Astrocyte (in vitro differentiated cells and primary cell): ENCODE data around the gene LYRM4. TPM values are rescaled to one million over a fixed set of nuclear protein-coding genes. Genes with fewer than 3 reads are reported as not detected.

ENCODE experiments used
- DNase-seq: peaks from one replicate; pipeline ENCODE4 v3.0.0-alpha.2; 2010; ENCODE audit warnings: low read depth
- FAIRE-seq: peaks from 2 replicates; lab custom pipeline; 2011; peaks lifted over from hg19 to GRCh38; lab: Jason Lieb, UNC
- H2AFZ ChIP-seq: 2 replicates; pipeline ENCODE4 v1.6.0; 2012; ENCODE audit warnings: low read depth, low read length, inconsistent platforms
- H3K27ac ChIP-seq: 2 replicates; pipeline ENCODE4 v1.5.1; 2011; ENCODE audit warnings: low read depth, low read length, inconsistent platforms
- H3K27me3 ChIP-seq: 2 replicates; pipeline ENCODE4 v1.6.0; 2011; ENCODE audit warnings: low read length, inconsistent platforms; ENCODE audit not compliant: insufficient read depth
- H3K36me3 ChIP-seq: 2 replicates; pipeline ENCODE4 v1.5.1; 2011; ENCODE audit warnings: low read length, inconsistent platforms; ENCODE audit not compliant: insufficient read depth
- H3K4me1 ChIP-seq: 2 replicates; pipeline ENCODE4 v1.5.1; 2011; ENCODE audit warnings: low read length, inconsistent platforms; ENCODE audit not compliant: insufficient read depth
- H3K4me2 ChIP-seq: 2 replicates; pipeline ENCODE4 v1.6.0; 2012; ENCODE audit warnings: low read length, inconsistent platforms
- H3K4me3 ChIP-seq: 2 replicates; pipeline ENCODE4 v1.5.1; 2011; ENCODE audit warnings: low read depth, mild to moderate bottlenecking, low read length, inconsistent platforms; ENCODE audit not compliant: insufficient read depth
- H3K79me2 ChIP-seq: 2 replicates; pipeline ENCODE4 v1.6.0; 2012; ENCODE audit warnings: mild to moderate bottlenecking, low read length, inconsistent platforms; ENCODE audit not compliant: insufficient read depth
- H3K9ac ChIP-seq: 2 replicates; pipeline ENCODE4 v1.6.0; 2012; ENCODE audit warnings: mild to moderate bottlenecking, low read length, inconsistent platforms
- H3K9me3 ChIP-seq: 2 replicates; pipeline ENCODE4 v1.5.1; 2012; ENCODE audit warnings: low read depth, mild to moderate bottlenecking, low read length, inconsistent platforms; ENCODE audit not compliant: insufficient read depth
- H4K20me1 ChIP-seq: 2 replicates; pipeline ENCODE4 v1.6.0; 2012; ENCODE audit warnings: low read length, inconsistent platforms; ENCODE audit not compliant: insufficient read depth
- H3K27ac Mint-ChIP-seq: one replicate; pipeline ENCODE4 v1.8.0; 2021; ENCODE audit warnings: mild to moderate bottlenecking, mixed read lengths; ENCODE audit not compliant: unreplicated experiment
- H3K27me3 Mint-ChIP-seq: one replicate; pipeline ENCODE4 v1.8.0; 2021; ENCODE audit warnings: low read depth, mixed read lengths; ENCODE audit not compliant: unreplicated experiment
- H3K36me3 Mint-ChIP-seq: one replicate; pipeline ENCODE4 v1.8.0; 2021; ENCODE audit warnings: low read depth, mixed read lengths; ENCODE audit not compliant: unreplicated experiment
- H3K4me1 Mint-ChIP-seq: one replicate; pipeline ENCODE4 v1.8.0; 2021; ENCODE audit warnings: low read depth, mixed read lengths; ENCODE audit not compliant: unreplicated experiment
- H3K4me3 Mint-ChIP-seq: one replicate; pipeline ENCODE4 v1.8.0; 2021; ENCODE audit warnings: mild to moderate bottlenecking, moderate library complexity, mixed read lengths; ENCODE audit not compliant: unreplicated experiment
- H3K9me3 Mint-ChIP-seq: one replicate; pipeline ENCODE4 v1.8.0; 2021; ENCODE audit warnings: mild to moderate bottlenecking, mixed read lengths; ENCODE audit not compliant: unreplicated experiment
- EZH2 ChIP-seq: IDR thresholded peaks from 2 replicates; pipeline ENCODE4 v1.6.1; 2012; ENCODE audit warnings: mild to moderate bottlenecking, low read length, inconsistent platforms; ENCODE audit not compliant: insufficient read depth
- total RNA-seq: library from RNA; stranded (reverse); gene quantifications from 2 replicates; pipeline ENCODE4 v1.2.1, GENCODE V29; 2021
- TF ChIP-seq, protein P1 (sequence below): IDR thresholded peaks from 2 replicates; pipeline ENCODE4 v1.5.1; 2011; ENCODE audit warnings: low read depth, mild to moderate bottlenecking, inconsistent platforms, low read length, moderate library complexity; ENCODE audit not compliant: insufficient read depth

The LYRM4 gene
- total RNA-seq, 1 donor from 2014 or later, result 39.1 TPM

DNA sequence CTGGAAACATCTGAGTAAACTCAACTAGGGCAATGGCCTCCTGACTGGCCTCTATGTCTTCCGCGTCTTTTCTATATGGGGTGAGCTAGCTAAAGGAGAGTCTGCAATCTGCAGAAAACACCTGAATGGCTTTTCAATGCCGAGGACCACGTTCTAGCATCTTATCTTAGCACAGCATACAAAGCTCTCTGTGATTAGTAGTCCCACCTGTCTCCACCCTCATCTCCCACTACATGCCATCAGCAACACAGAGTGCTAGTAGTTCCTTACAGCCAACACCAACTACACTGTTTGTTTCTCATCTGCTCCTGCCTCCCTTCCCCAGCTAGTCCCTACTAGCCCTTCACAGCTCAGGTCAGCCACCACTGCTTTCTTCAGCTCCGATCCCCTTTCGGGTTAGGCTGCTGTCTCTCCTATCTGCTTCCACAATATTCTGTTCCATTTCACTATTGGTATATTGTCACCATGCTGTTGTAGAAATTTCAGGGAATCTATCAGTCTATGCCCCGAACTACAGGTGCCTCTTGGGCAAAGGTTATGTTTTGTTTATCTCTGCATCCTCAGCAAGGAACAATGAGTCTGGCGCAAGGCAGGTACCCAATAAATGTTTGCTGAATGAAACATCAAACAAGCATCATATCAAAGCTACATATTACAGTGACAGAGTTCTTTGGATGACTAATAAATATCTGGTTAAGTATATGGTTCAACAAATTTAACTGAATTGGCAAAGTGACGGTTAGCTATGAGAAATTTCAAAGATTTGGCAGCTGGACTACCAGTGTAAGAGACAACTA lies 12.2 kb downstream of the LYRM4 start:
- peaks cover 16% of the 10 kb centered on the region for H3K4me1 Mint-ChIP-seq
- H3K4me3 ChIP-seq, result no peak overlapping the region
- no peak overlapping the region for H3K27ac ChIP-seq
- peaks cover 4% of the 10 kb centered on the region for H3K36me3 ChIP-seq
- no peak for TF ChIP-seq EZH2
- TF ChIP-seq, protein P1, sequence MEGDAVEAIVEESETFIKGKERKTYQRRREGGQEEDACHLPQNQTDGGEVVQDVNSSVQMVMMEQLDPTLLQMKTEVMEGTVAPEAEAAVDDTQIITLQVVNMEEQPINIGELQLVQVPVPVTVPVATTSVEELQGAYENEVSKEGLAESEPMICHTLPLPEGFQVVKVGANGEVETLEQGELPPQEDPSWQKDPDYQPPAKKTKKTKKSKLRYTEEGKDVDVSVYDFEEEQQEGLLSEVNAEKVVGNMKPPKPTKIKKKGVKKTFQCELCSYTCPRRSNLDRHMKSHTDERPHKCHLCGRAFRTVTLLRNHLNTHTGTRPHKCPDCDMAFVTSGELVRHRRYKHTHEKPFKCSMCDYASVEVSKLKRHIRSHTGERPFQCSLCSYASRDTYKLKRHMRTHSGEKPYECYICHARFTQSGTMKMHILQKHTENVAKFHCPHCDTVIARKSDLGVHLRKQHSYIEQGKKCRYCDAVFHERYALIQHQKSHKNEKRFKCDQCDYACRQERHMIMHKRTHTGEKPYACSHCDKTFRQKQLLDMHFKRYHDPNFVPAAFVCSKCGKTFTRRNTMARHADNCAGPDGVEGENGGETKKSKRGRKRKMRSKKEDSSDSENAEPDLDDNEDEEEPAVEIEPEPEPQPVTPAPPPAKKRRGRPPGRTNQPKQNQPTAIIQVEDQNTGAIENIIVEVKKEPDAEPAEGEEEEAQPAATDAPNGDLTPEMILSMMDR, result no peak
- no peak overlapping the region for H3K4me3 Mint-ChIP-seq
- no peak overlapping the region for H3K4me2 ChIP-seq
- no peaks in the 10 kb centered on the region for H3K9me3 ChIP-seq
- no peaks in the 10 kb centered on the region for H3K9me3 Mint-ChIP-seq
- peaks cover 4% of the 10 kb centered on the region for H3K36me3 Mint-ChIP-seq
- H3K27me3 ChIP-seq, result no peaks in the 10 kb centered on the region
- DNase-seq (peak; percentile 5), FAIRE-seq (no peak)
- H2AFZ ChIP-seq, result no peak overlapping the region
- H4K20me1 ChIP-seq, result peaks cover 40% of the 10 kb centered on the region
- H3K27me3 Mint-ChIP-seq, result no peaks in the 10 kb centered on the region
- no peak overlapping the region for H3K27ac Mint-ChIP-seq
- no peak overlapping the region for H3K9ac ChIP-seq
- peaks cover 34% of the 10 kb centered on the region for H3K79me2 ChIP-seq
- H3K4me1 ChIP-seq, result no peaks in the 10 kb centered on the region

DNA sequence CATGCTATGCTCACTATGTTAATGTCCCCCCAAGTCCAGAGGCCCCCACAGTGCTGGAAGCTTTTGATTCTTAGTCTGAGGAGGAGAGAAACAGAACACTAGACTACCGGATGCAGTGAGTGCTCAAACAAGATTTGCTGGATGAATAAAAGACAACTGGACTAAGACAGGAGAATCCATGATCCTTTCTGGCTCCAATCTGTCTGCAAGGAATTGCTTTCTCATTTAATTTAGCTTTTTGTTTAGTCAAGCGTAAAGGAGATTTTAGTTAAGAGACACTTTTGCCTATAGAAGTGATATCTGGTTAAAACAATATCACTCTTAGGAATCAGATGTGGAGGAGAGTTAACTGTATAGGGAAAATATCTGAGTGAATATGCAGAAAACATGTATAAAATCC lies 13.5 kb downstream of the LYRM4 start:
- Mint-ChIP-seq H3K27me3 (no peaks in the 10 kb centered on the region), H3K27ac (no peak overlapping the region), H3K4me3 (no peak overlapping the region), H3K36me3 (peaks cover 4% of the 10 kb centered on the region), H3K9me3 (no peaks in the 10 kb centered on the region), H3K4me1 (peaks cover 16% of the 10 kb centered on the region)
- Histone ChIP-seq H3K36me3 (peaks cover 4% of the 10 kb centered on the region), H3K4me2 (no peak overlapping the region), H3K79me2 (peaks cover 33% of the 10 kb centered on the region), H3K4me1 (no peaks in the 10 kb centered on the region), H4K20me1 (peaks cover 36% of the 10 kb centered on the region), H3K9me3 (no peaks in the 10 kb centered on the region), H3K27ac (no peak overlapping the region), H3K9ac (no peak overlapping the region), H2AFZ (no peak overlapping the region), H3K4me3 (no peak overlapping the region), H3K27me3 (no peaks in the 10 kb centered on the region)
- TF ChIP-seq, protein P1, result no peak
- no peak for TF ChIP-seq EZH2
- DNase-seq (no peak), FAIRE-seq (no peak)
